Measurements from ENCODE around the gene SLC24A3.

- no peak for TF ChIP-seq EZH2 (IDR thresholded peaks at IDR 0.05; ENCODE audit: insufficient read depth, low read length)
- TF ChIP-seq, protein P1, sequence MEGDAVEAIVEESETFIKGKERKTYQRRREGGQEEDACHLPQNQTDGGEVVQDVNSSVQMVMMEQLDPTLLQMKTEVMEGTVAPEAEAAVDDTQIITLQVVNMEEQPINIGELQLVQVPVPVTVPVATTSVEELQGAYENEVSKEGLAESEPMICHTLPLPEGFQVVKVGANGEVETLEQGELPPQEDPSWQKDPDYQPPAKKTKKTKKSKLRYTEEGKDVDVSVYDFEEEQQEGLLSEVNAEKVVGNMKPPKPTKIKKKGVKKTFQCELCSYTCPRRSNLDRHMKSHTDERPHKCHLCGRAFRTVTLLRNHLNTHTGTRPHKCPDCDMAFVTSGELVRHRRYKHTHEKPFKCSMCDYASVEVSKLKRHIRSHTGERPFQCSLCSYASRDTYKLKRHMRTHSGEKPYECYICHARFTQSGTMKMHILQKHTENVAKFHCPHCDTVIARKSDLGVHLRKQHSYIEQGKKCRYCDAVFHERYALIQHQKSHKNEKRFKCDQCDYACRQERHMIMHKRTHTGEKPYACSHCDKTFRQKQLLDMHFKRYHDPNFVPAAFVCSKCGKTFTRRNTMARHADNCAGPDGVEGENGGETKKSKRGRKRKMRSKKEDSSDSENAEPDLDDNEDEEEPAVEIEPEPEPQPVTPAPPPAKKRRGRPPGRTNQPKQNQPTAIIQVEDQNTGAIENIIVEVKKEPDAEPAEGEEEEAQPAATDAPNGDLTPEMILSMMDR (IDR thresholded peaks at IDR 0.05; ENCODE audit: insufficient read depth, low read depth, low read length): no peak
Measured at GRCh38 chr20:19310541-19310940, 98.1 kb downstream of the SLC24A3 start.

Measured in astrocyte (in vitro differentiated cells and primary cell).